ENCODE results near the gene PLSCR5.

Gene PLSCR5

GRCh38 chr3:146605106-146605505 lies at the start of gene PLSCR5:
PLSCR5 (minus strand) TSS chr3:146605346; CDS start chr3:146605212, 134 bp downstream.
- no peak within 1 kb of the TSS for H3K4me3 ChIP-seq (ENCODE audit: low read depth, low read length)
- POLR2A ChIA-PET: no interaction called here
- CTCF ChIA-PET: interaction anchor here (0.9 to 2.3 kb wide), 3 partner anchors 13 to 34 kb away, joined by 3 to 7 read pairs (median 3); no protein-coding TSS in a partner anchor
- TF ChIP-seq CTCF (IDR thresholded peaks at IDR 0.05; ENCODE audit: insufficient read depth, low read length, missing control alignments): no peak
- DNase-seq (ENCODE audit: low read depth, low spot score): no peak

GRCh38 chr3:146653978-146654377 lies 48.8 kb upstream of the PLSCR5 start:
- ChIA-PET CTCF (interaction anchor here (1.1 to 2.1 kb wide), 3 partner anchors 10 to 15 kb away, joined by 4 to 9 read pairs (median 8); no protein-coding TSS in a partner anchor), POLR2A (no interaction called here)
- H3K4me3 ChIP-seq (ENCODE audit: low read depth, low read length): no peak overlapping the region
- no peak for TF ChIP-seq CTCF (IDR thresholded peaks at IDR 0.05; ENCODE audit: insufficient read depth, low read length, missing control alignments)
- no peak for DNase-seq (ENCODE audit: low read depth, low spot score)

GRCh38 chr3:146650691-146651442 lies 45.7 kb upstream of the PLSCR5 start:
- POLR2A ChIA-PET: no interaction called here
- TF ChIP-seq CTCF (IDR thresholded peaks at IDR 0.05; ENCODE audit: insufficient read depth, low read length, missing control alignments): no peak

GRCh38 chr3:146646261-146646660 lies 41.1 kb upstream of the PLSCR5 start:
- H3K4me3 ChIP-seq (ENCODE audit: low read depth, low read length): no peak overlapping the region
- DNase-seq (ENCODE audit: low read depth, low spot score): no peak
- CTCF ChIA-PET: interaction anchor here (0.8 to 5.5 kb wide), 3 partner anchors 8 to 56 kb away, joined by 3 to 27 read pairs (median 11); no protein-coding TSS in a partner anchor
- TF ChIP-seq CTCF (IDR thresholded peaks at IDR 0.05; ENCODE audit: insufficient read depth, low read length, missing control alignments): no peak
- POLR2A ChIA-PET: no interaction called here

More at GRCh38 chr3:146650691-146651442, 45.7 kb upstream of the PLSCR5 start:
- CTCF ChIA-PET: interaction anchor here (0.6 to 5.5 kb wide), 6 partner anchors 9 to 541 kb away, joined by 3 to 27 read pairs (median 9); no protein-coding TSS in a partner anchor
- no peak for DNase-seq (ENCODE audit: low read depth, low spot score)
- H3K4me3 ChIP-seq (ENCODE audit: low read depth, low read length): no peak overlapping the region

GRCh38 chr3:146640955-146641867 lies 36.1 kb upstream of the PLSCR5 start:
- CTCF ChIA-PET: interaction anchor here (0.6 to 1.8 kb wide), 20 partner anchors 10 to 976 kb away, joined by 3 to 41 read pairs (median 4); no protein-coding TSS in a partner anchor
- TF ChIP-seq CTCF (IDR thresholded peaks at IDR 0.05; ENCODE audit: insufficient read depth, low read length, missing control alignments): peak; percentile 36
- no peak overlapping the region for H3K4me3 ChIP-seq (ENCODE audit: low read depth, low read length)
- POLR2A ChIA-PET: no interaction called here
- DNase-seq (ENCODE audit: low read depth, low spot score): no peak
